Hematopoietic multipotent progenitor cell (in vitro differentiated cells): Measurements from ENCODE around the gene CLEC3A. TPM values are rescaled to one million over a fixed set of nuclear protein-coding genes. Genes with fewer than 3 reads are reported as not detected.

Experiments
- total RNA-seq: library from RNA; depleted of rRNA; stranded (reverse); fragments of >200 nt; gene quantifications from one replicate; pipeline ENCODE4 v1.2.3, GENCODE V29; 2012

Gene CLEC3A
- total RNA-seq, 1 donor, result not detected

Other genes starting within 250 kb of the CLEC3A start
- gene VAT1L, start 234.0 kb upstream of the CLEC3A start, total RNA-seq, result not detected
- gene WWOX, start 77.1 kb downstream of the CLEC3A start, total RNA-seq, result 24.8 TPM